ENCODE results near the gene KRTAP10-3. TPM values are rescaled to one million over a fixed set of nuclear protein-coding genes. Genes with fewer than 3 reads are reported as not detected.

The KRTAP10-3 gene
- total RNA-seq, 1 donor from 2014 or later = not detected

- ChIA-PET POLR2A (no interaction called here), CTCF (no interaction called here)
- TF ChIP-seq CTCF (IDR thresholded peaks at IDR 0.05) = no peak
- Mint-ChIP-seq H3K9me3 (peaks cover 2% of the 10 kb centered on the region), H3K4me3 (no peak overlapping the region), H3K4me1 (peaks cover 16% of the 10 kb centered on the region), H3K36me3 (ENCODE audit: low read depth) (no peaks in the 10 kb centered on the region), H3K27ac (no peak overlapping the region), H3K27me3 (peaks cover 16% of the 10 kb centered on the region)
- intact Hi-C loops (cut with micrococcal nuclease) = no loop called here
- DNase-seq = peak; percentile 15
- peak; percentile 85 for ATAC-seq (ENCODE audit: low read depth)
These were observed 1.7 kb downstream of the KRTAP10-3 start for GRCh38 chr21:44556879-44557278.

- Mint-ChIP-seq H3K4me3 (no peak overlapping the region), H3K9me3 (peaks cover 2% of the 10 kb centered on the region), H3K27me3 (peaks cover 22% of the 10 kb centered on the region), H3K4me1 (peaks cover 10% of the 10 kb centered on the region), H3K36me3 (ENCODE audit: low read depth) (no peaks in the 10 kb centered on the region), H3K27ac (no peak overlapping the region)
- no peak for TF ChIP-seq CTCF (IDR thresholded peaks at IDR 0.05)
- DNase-seq (no peak), ATAC-seq (ENCODE audit: low read depth) (no peak)
- CTCF ChIA-PET = no interaction called here
- POLR2A ChIA-PET = interaction anchor here (1.0 kb wide), 1 partner anchor 901 kb away, joined by 3 read pairs; no protein-coding TSS in a partner anchor
- intact Hi-C loops (cut with micrococcal nuclease) = no loop called here
These were observed 3.3 kb downstream of the KRTAP10-3 start for GRCh38 chr21:44555200-44555875.

GRCh38 chr21:44552681-44553080 is 5.9 kb downstream of the KRTAP10-3 start:
- DNase-seq (no peak), ATAC-seq (ENCODE audit: low read depth) (no peak)
- no peak overlapping the region for H3K4me3 Mint-ChIP-seq
- TF ChIP-seq CTCF (IDR thresholded peaks at IDR 0.05) = no peak
- ChIA-PET POLR2A (no interaction called here), CTCF (no interaction called here)
- peaks cover 2% of the 10 kb centered on the region for H3K36me3 Mint-ChIP-seq (ENCODE audit: low read depth)
- H3K9me3 Mint-ChIP-seq = peaks cover 2% of the 10 kb centered on the region
- intact Hi-C loops (cut with micrococcal nuclease) = no loop called here
- H3K4me1 Mint-ChIP-seq = peaks cover 12% of the 10 kb centered on the region
- H3K27me3 Mint-ChIP-seq = peaks cover 34% of the 10 kb centered on the region
- no peak overlapping the region for H3K27ac Mint-ChIP-seq

- CTCF ChIA-PET = no interaction called here
- H3K4me1 Mint-ChIP-seq = peaks cover 15% of the 10 kb centered on the region
- peaks cover 6% of the 10 kb centered on the region for H3K9me3 Mint-ChIP-seq
- DNase-seq (no peak), ATAC-seq (ENCODE audit: low read depth) (no peak)
- H3K36me3 Mint-ChIP-seq (ENCODE audit: low read depth) = peaks cover 4% of the 10 kb centered on the region
- intact Hi-C loops (cut with micrococcal nuclease) = no loop called here
- H3K27ac Mint-ChIP-seq = no peak overlapping the region
- H3K4me3 Mint-ChIP-seq = no peak overlapping the region
- no peak for TF ChIP-seq CTCF (IDR thresholded peaks at IDR 0.05)
- peaks cover 33% of the 10 kb centered on the region for H3K27me3 Mint-ChIP-seq
- POLR2A ChIA-PET = no interaction called here
These were observed 6.5 kb downstream of the KRTAP10-3 start for GRCh38 chr21:44552136-44552535.

GRCh38 chr21:44551340-44551961 is 7.1 kb downstream of the KRTAP10-3 start, which contains the start of gene KRTAP10-2:
Gene KRTAP10-2 (minus strand): TSS chr21:44551505. CDS start chr21:44551458, 47 bp downstream.
- intact Hi-C loops (cut with micrococcal nuclease) = no loop called here
- no peak for ATAC-seq (ENCODE audit: low read depth)
- Mint-ChIP-seq H3K27me3 (peaks cover 35% of the 10 kb centered on the region), H3K4me3 (no peak within 1 kb of the TSS), H3K27ac (peak within 1 kb of the TSS; percentile 4), H3K9me3 (peaks cover 12% of the 10 kb centered on the region), H3K4me1 (peaks cover 10% of the 10 kb centered on the region), H3K36me3 (ENCODE audit: low read depth) (peaks cover 8% of the 10 kb centered on the region)
- TF ChIP-seq CTCF (IDR thresholded peaks at IDR 0.05) = no peak
- ChIA-PET CTCF (no interaction called here), POLR2A (no interaction called here)
- peak; percentile 9 for DNase-seq
